CD4-positive, alpha-beta T cell (primary cell): ENCODE results near the gene ERFE. TPM values are rescaled to one million over a fixed set of nuclear protein-coding genes. Genes with fewer than 3 reads are reported as not detected.
A peak's percentile ranks its signal among the peaks of the same experiment; 100 is the strongest.

ENCODE experiments used
- ATAC-seq: fragments of 200-7000 bp; cut with Tn5 transposase; one replicate; pipeline ENCODE4 v1.10.0; 2022; ENCODE audit warnings: mild to moderate bottlenecking; ENCODE audit not compliant: poor library complexity
- CTCF ChIA-PET: fragments of 350-600 bp; sonication (Branson Sonifier 250); formaldehyde crosslinking; loops from one replicate; lab custom pipeline; 2021; ENCODE audit warnings: antibody characterized with exemption, inconsistent platforms; lab: Charles Lee
- POLR2A ChIA-PET: fragments of 350-600 bp; sonication (Branson Sonifier 250); formaldehyde crosslinking; loops from one replicate; lab custom pipeline; 2021; ENCODE audit warnings: antibody characterized with exemption, inconsistent platforms; lab: Charles Lee
- DNase-seq, 14 experiments: peaks; one replicate each; pipeline ENCODE4 v3.0.0-alpha.2; 2013 to 2020; ENCODE audit warnings: mixed read lengths in 2 of 14
- H3K27ac ChIP-seq, 2 donors: one replicate each; pipeline versions ENCODE4 v1.5.1 to v1.7.0; 2013; ENCODE audit warnings: low read length in 2 of 2, low read depth in 1 of 2, mild to moderate bottlenecking in 1 of 2
- H3K27me3 ChIP-seq, 2 experiments: 1 replicate in 1 of 2; 2 replicates in 1 of 2; pipeline versions ENCODE4 v1.6.1 to v1.7.0; 2013; ENCODE audit warnings: low read length in 2 of 2, control low read depth in 1 of 2, mild to moderate bottlenecking in 1 of 2, moderate library complexity in 1 of 2; ENCODE audit not compliant: insufficient read depth in 2 of 2, control insufficient read depth in 1 of 2
- H3K36me3 ChIP-seq: one replicate; pipeline ENCODE4 v1.6.1; 2013; ENCODE audit warnings: low read length, control low read depth; ENCODE audit not compliant: insufficient read depth
- H3K4me1 ChIP-seq: one replicate; pipeline ENCODE4 v1.6.1; 2013; ENCODE audit warnings: low read length, control low read depth; ENCODE audit not compliant: insufficient read depth
- H3K4me3 ChIP-seq: one replicate; pipeline ENCODE4 v1.5.1; 2013; ENCODE audit warnings: mild to moderate bottlenecking, low read length, moderate library complexity
- H3K9me3 ChIP-seq, 2 experiments: 1 replicate in 1 of 2; 2 replicates in 1 of 2; pipeline versions ENCODE4 v1.6.1 to v1.7.0; 2013; ENCODE audit warnings: low read length in 2 of 2, mild to moderate bottlenecking in 2 of 2, control low read depth in 1 of 2, moderate library complexity in 1 of 2; ENCODE audit not compliant: control insufficient read depth in 1 of 2, insufficient read depth in 1 of 2
- H3K27ac Mint-ChIP-seq: one replicate; pipeline ENCODE4 v1.8.0; 2020; ENCODE audit warnings: mixed read lengths
- H3K27me3 Mint-ChIP-seq: one replicate; pipeline ENCODE4 v1.8.0; 2021; ENCODE audit warnings: mixed read lengths
- H3K36me3 Mint-ChIP-seq: one replicate; pipeline ENCODE4 v1.8.0; 2021; ENCODE audit warnings: low read depth, mixed read lengths
- H3K4me1 Mint-ChIP-seq: one replicate; pipeline ENCODE4 v1.8.0; 2021; ENCODE audit warnings: low read depth, mixed read lengths
- H3K4me3 Mint-ChIP-seq: one replicate; pipeline ENCODE4 v1.8.0; 2020; ENCODE audit warnings: mild to moderate bottlenecking, mixed read lengths
- H3K9me3 Mint-ChIP-seq: one replicate; pipeline ENCODE4 v1.8.0; 2020; ENCODE audit warnings: mixed read lengths
- CTCF ChIP-seq: fragments of 200-600 bp; IDR thresholded peaks from one replicate; pipeline ENCODE4 v1.8.0; 2022; ENCODE audit warnings: antibody characterized with exemption, mild to moderate bottlenecking
- intact Hi-C, 2 experiments: fragments of 100-400 bp; cut with DNase I in 1 of 2; cut with micrococcal nuclease in 1 of 2; formaldehyde crosslinking; loops; one replicate each; pipeline versions ENCODE4 v1.15.1 to v1.9.0; 2023 to 2025; cut with DNase I, micrococcal nuclease
- total RNA-seq, 174 experiments: library from RNA in 2 of 174; stranded (reverse) in 2 of 174; gene quantifications; one replicate each; pipeline ENCODE4 v1.2.3 and lab custom pipeline; 2021 to 2026

Gene ERFE
- total RNA-seq, 2 experiments from 2014 or later = not detected

- no peaks in the 10 kb centered on the region for H3K36me3 ChIP-seq
- Mint-ChIP-seq H3K4me1 (no peaks in the 10 kb centered on the region), H3K27me3 (no peaks in the 10 kb centered on the region), H3K4me3 (no peak overlapping the region), H3K27ac (no peak overlapping the region), H3K36me3 (no peaks in the 10 kb centered on the region), H3K9me3 (no peaks in the 10 kb centered on the region)
- no peak overlapping the region for H3K4me3 ChIP-seq
- CTCF ChIA-PET = no interaction called here
- ATAC-seq = no peak
- no peak for DNase-seq
- no peaks in the 10 kb centered on the region for H3K27me3 ChIP-seq
- no peaks in the 10 kb centered on the region for H3K9me3 ChIP-seq
- POLR2A ChIA-PET = no interaction called here
- H3K27ac ChIP-seq = no peak overlapping the region
- intact Hi-C loops = no loop called here
- H3K4me1 ChIP-seq = no peaks in the 10 kb centered on the region
- TF ChIP-seq CTCF = no peak
Observed at GRCh38 chr2:238126338-238126737, 32.4 kb upstream of the ERFE start.

- no peaks in the 10 kb centered on the region for H3K36me3 ChIP-seq
- H3K4me3 Mint-ChIP-seq = no peak overlapping the region
- CTCF ChIA-PET = no interaction called here
- H3K27me3 Mint-ChIP-seq = no peaks in the 10 kb centered on the region
- no peaks in the 10 kb centered on the region for H3K36me3 Mint-ChIP-seq
- intact Hi-C loops = no loop called here
- H3K27ac ChIP-seq = no peak overlapping the region
- no peak overlapping the region for H3K27ac Mint-ChIP-seq
- no peaks in the 10 kb centered on the region for H3K27me3 ChIP-seq
- no peaks in the 10 kb centered on the region for H3K4me1 Mint-ChIP-seq
- no peak for ATAC-seq
- TF ChIP-seq CTCF = no peak
- no peaks in the 10 kb centered on the region for H3K4me1 ChIP-seq
- DNase-seq = no peak
- no peaks in the 10 kb centered on the region for H3K9me3 ChIP-seq
- no peaks in the 10 kb centered on the region for H3K9me3 Mint-ChIP-seq
- POLR2A ChIA-PET = no interaction called here
- no peak overlapping the region for H3K4me3 ChIP-seq
Observed at GRCh38 chr2:238126775-238127164, 32.0 kb upstream of the ERFE start.

DNA sequence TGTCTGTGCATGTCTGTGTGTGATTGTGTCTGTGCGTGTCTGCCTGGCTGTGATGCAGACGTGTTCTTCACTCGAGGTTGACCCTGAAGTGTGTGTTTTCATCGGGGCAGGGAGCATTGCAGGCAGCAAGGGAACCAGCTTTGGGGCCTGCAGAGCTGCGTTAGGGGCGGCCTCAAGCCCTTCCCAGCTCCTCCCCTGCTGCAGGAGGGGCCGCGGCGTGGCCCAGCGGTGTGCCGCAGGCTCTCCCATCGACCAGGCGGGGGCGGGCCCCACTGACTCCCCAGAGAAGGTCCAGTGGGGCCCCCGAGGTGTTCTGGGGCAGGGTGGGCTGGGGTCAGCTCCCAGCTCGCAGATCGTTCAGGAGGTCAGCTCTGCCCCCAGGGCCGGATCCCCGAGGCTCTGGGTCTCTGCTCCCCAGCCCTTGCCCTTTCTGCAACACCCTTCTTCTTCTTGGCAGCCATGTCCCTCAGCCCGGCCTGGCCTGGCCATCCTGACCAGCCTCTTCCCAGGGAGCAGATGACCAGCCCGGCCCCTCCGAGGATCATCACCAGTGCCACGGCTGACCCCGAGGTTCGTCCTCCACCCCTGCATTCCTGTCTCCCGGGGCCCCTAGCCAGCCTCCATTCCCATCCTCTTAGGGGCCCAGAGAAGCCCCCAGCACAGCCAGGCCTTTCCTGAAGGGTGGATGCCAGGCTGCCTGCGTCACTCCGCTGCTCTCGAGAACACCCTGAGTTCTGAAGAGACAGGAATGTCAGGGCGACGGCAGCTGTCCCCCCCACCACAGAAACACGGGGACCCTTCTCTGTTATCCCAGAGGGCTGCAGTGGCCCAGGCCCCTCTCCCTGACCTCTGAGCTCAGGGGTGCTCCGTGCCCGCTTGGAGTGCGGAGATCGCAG, 31.4 kb upstream of the ERFE start:
- H3K27ac Mint-ChIP-seq = no peak overlapping the region
- H3K36me3 ChIP-seq = no peaks in the 10 kb centered on the region
- ChIA-PET CTCF (no interaction called here), POLR2A (no interaction called here)
- H3K9me3 ChIP-seq = no peaks in the 10 kb centered on the region
- no peak overlapping the region for H3K4me3 Mint-ChIP-seq
- ATAC-seq (peak; percentile 43), DNase-seq (no peak)
- H3K27ac ChIP-seq = no peak overlapping the region
- no peak overlapping the region for H3K4me3 ChIP-seq
- TF ChIP-seq CTCF = no peak
- H3K4me1 Mint-ChIP-seq = no peaks in the 10 kb centered on the region
- no peaks in the 10 kb centered on the region for H3K27me3 ChIP-seq
- no peaks in the 10 kb centered on the region for H3K9me3 Mint-ChIP-seq
- H3K36me3 Mint-ChIP-seq = no peaks in the 10 kb centered on the region
- intact Hi-C loops = no loop called here
- no peaks in the 10 kb centered on the region for H3K27me3 Mint-ChIP-seq
- no peaks in the 10 kb centered on the region for H3K4me1 ChIP-seq
